Activated effector memory CD4-positive, alpha-beta T cell treated with anti-CD3 and anti-CD28 coated beads, Interleukin-2, amount 50 U/mL, for 16 hours (primary cell): Measurements from ENCODE around the gene OPHN1.
A peak's percentile ranks its signal among the peaks of the same experiment; 100 is the strongest.

ENCODE experiments used
- DNase-seq: peaks from one replicate; pipeline ENCODE4 v3.0.0-alpha.2; 2020

Gene OPHN1

GRCh38 chrX:68433155-68433980 lies at the start of gene OPHN1:
Gene OPHN1, minus strand, starts transcription at chrX:68433495. Its CDS starts 475 bp downstream, at chrX:68433020.
- DNase-seq, result peak; percentile 61

GRCh38 chrX:68480969-68481368 lies 47.7 kb upstream of the OPHN1 start:
- no peak for DNase-seq

GRCh38 chrX:68464796-68465195 lies 31.5 kb upstream of the OPHN1 start:
- DNase-seq, result no peak

GRCh38 chrX:68463880-68464279 lies 30.6 kb upstream of the OPHN1 start:
- no peak for DNase-seq

- DNase-seq, result no peak
These were observed 29.4 kb upstream of the OPHN1 start for GRCh38 chrX:68462653-68463052.

- no peak for DNase-seq
These were observed 28.9 kb upstream of the OPHN1 start for GRCh38 chrX:68462197-68462596.

GRCh38 chrX:68461576-68461975 lies 28.3 kb upstream of the OPHN1 start:
- DNase-seq, result no peak

- DNase-seq, result no peak
These were observed 27.8 kb upstream of the OPHN1 start for GRCh38 chrX:68461093-68461492.

GRCh38 chrX:68455151-68455510 lies 21.8 kb upstream of the OPHN1 start:
- no peak for DNase-seq

GRCh38 chrX:68454476-68455150 lies 21.3 kb upstream of the OPHN1 start:
- DNase-seq, result no peak

- DNase-seq, result no peak
These were observed 18.4 kb upstream of the OPHN1 start for GRCh38 chrX:68451720-68452119.

- peak; percentile 60 for DNase-seq
These were observed 10.0 kb upstream of the OPHN1 start for GRCh38 chrX:68443155-68443868.

GRCh38 chrX:68440940-68441339 lies 7.6 kb upstream of the OPHN1 start:
- no peak for DNase-seq

- no peak for DNase-seq
These were observed 7.1 kb upstream of the OPHN1 start for GRCh38 chrX:68440442-68440841.

- no peak for DNase-seq
These were observed 6.0 kb upstream of the OPHN1 start for GRCh38 chrX:68439341-68439740.

GRCh38 chrX:68438575-68438974 lies 5.3 kb upstream of the OPHN1 start:
- DNase-seq, result no peak

GRCh38 chrX:68433981-68434299 lies 645 bp upstream of the OPHN1 start:
- DNase-seq, result no peak

- no peak for DNase-seq
These were observed 647 bp downstream of the OPHN1 start for GRCh38 chrX:68432648-68433047.

GRCh38 chrX:68431836-68432235 lies 1.5 kb downstream of the OPHN1 start:
- no peak for DNase-seq

- DNase-seq, result no peak
These were observed 4.1 kb downstream of the OPHN1 start for GRCh38 chrX:68429216-68429615.

GRCh38 chrX:68428431-68428830 lies 4.9 kb downstream of the OPHN1 start:
- no peak for DNase-seq

- DNase-seq, result no peak
These were observed 8.6 kb downstream of the OPHN1 start for GRCh38 chrX:68424719-68425118.

GRCh38 chrX:68422478-68422877 lies 10.8 kb downstream of the OPHN1 start:
- no peak for DNase-seq

GRCh38 chrX:68421636-68422035 lies 11.7 kb downstream of the OPHN1 start:
- no peak for DNase-seq
